WTC11 (cell line): ENCODE measurements around the gene HARS2. TPM values are rescaled to one million over a fixed set of nuclear protein-coding genes. Genes with fewer than 3 reads are reported as not detected.

ENCODE experiments used
- ATAC-seq: fragments of 200-7000 bp; cut with Tn5 transposase; 2 replicates; pipeline ENCODE4 v1.10.0; 2021; ENCODE audit warnings: mild to moderate bottlenecking, moderate library complexity
- CTCF ChIA-PET: fragments of 300-600 bp; sonication (Branson Sonifier 250); formaldehyde crosslinking; loops from one replicate; lab custom pipeline; 2021; ENCODE audit warnings: antibody characterized with exemption; lab: Charles Lee
- POLR2A ChIA-PET: fragments of 350-600 bp; sonication (Branson Sonifier 250); formaldehyde crosslinking; loops from one replicate; lab custom pipeline; 2021; ENCODE audit warnings: antibody characterized with exemption; lab: Charles Lee
- DNase-seq: peaks from one replicate; pipeline ENCODE4 v3.0.0; 2021; ENCODE audit warnings: low spot score
- H3K27ac Mint-ChIP-seq: 2 replicates; pipeline ENCODE4 v1.8.0; 2021; ENCODE audit warnings: mixed read lengths
- H3K27me3 Mint-ChIP-seq: 2 replicates; pipeline ENCODE4 v1.8.0; 2021; ENCODE audit warnings: low read depth, mild to moderate bottlenecking, moderate library complexity, mixed read lengths
- H3K36me3 Mint-ChIP-seq: 2 replicates; pipeline ENCODE4 v1.8.0; 2021; ENCODE audit warnings: mixed read lengths
- H3K4me1 Mint-ChIP-seq: 2 replicates; pipeline ENCODE4 v1.8.0; 2022; ENCODE audit warnings: mixed read lengths
- H3K4me3 Mint-ChIP-seq: 2 replicates; pipeline ENCODE4 v1.8.0; 2021; ENCODE audit warnings: mild to moderate bottlenecking, moderate library complexity, mixed read lengths
- H3K9me3 Mint-ChIP-seq: 2 replicates; pipeline ENCODE4 v1.8.0; 2021; ENCODE audit warnings: mixed read lengths
- AFF4 ChIP-seq: sonication (generic); formaldehyde crosslinking; IDR thresholded peaks from 2 replicates; pipeline ENCODE4 v1.8.1; 2023; ENCODE audit warnings: mild to moderate bottlenecking, missing genetic modification reagents, borderline replicate concordance
- CTCF ChIP-seq: fragments of 200-600 bp; IDR thresholded peaks from 2 replicates; pipeline ENCODE4 v1.8.0; 2022; ENCODE audit warnings: antibody characterized with exemption
- EMX1 ChIP-seq: fragments of 250-450 bp; sonication (Bioruptor Pico); IDR thresholded peaks from 2 replicates; pipeline ENCODE4 v1.8.0; 2021; ENCODE audit warnings: mild to moderate bottlenecking
- FOXK1 ChIP-seq: sonication (generic); formaldehyde crosslinking; IDR thresholded peaks from 2 replicates; pipeline ENCODE4 v1.8.0; 2022; ENCODE audit warnings: mild to moderate bottlenecking, moderate library complexity, missing genetic modification reagents
- HMGA2 ChIP-seq: fragments of 250-450 bp; sonication (Bioruptor Pico); IDR thresholded peaks from 2 replicates; pipeline ENCODE4 v1.4.0; 2021; ENCODE audit warnings: mild to moderate bottlenecking, moderate library complexity
- IRF2 ChIP-seq: sonication (generic); formaldehyde crosslinking; IDR thresholded peaks from 2 replicates; pipeline ENCODE4 v1.8.0; 2022; ENCODE audit warnings: low read depth, missing genetic modification reagents, borderline replicate concordance
- NFYB ChIP-seq: sonication (generic); formaldehyde crosslinking; conservative IDR thresholded peaks from 2 replicates; pipeline ENCODE4 v1.8.0; 2022; ENCODE audit warnings: low read depth, missing genetic modification reagents
- PRDM15 ChIP-seq: sonication (generic); formaldehyde crosslinking; IDR thresholded peaks from 2 replicates; pipeline ENCODE4 v1.8.0; 2022; ENCODE audit warnings: missing genetic modification reagents
- PREB ChIP-seq: sonication (generic); formaldehyde crosslinking; IDR thresholded peaks from 2 replicates; pipeline ENCODE4 v1.8.1; 2022; ENCODE audit warnings: mild to moderate bottlenecking, missing genetic modification reagents, moderate library complexity, borderline replicate concordance
- TEAD4 ChIP-seq: sonication (generic); formaldehyde crosslinking; IDR thresholded peaks from 2 replicates; pipeline ENCODE4 v1.8.0; 2022; ENCODE audit warnings: mild to moderate bottlenecking, missing genetic modification reagents
- ZNF138 ChIP-seq: sonication (generic); formaldehyde crosslinking; conservative IDR thresholded peaks from 2 replicates; pipeline ENCODE4 v1.8.1; 2022; ENCODE audit warnings: mild to moderate bottlenecking, moderate library complexity, missing genetic modification reagents
- ZNF219 ChIP-seq: sonication (generic); formaldehyde crosslinking; IDR thresholded peaks from 2 replicates; pipeline ENCODE4 v1.8.0; 2023; ENCODE audit warnings: missing genetic modification reagents, mild to moderate bottlenecking, borderline replicate concordance
- ZNF263 ChIP-seq: sonication (generic); formaldehyde crosslinking; IDR thresholded peaks from 2 replicates; pipeline ENCODE4 v1.8.1; 2022; ENCODE audit warnings: low read depth, mild to moderate bottlenecking, moderate library complexity, missing genetic modification reagents
- ZNF281 ChIP-seq: sonication (generic); formaldehyde crosslinking; IDR thresholded peaks from 2 replicates; pipeline ENCODE4 v1.8.0; 2023; ENCODE audit warnings: mild to moderate bottlenecking, missing genetic modification reagents
- ZNF317 ChIP-seq: sonication (generic); formaldehyde crosslinking; IDR thresholded peaks from 2 replicates; pipeline ENCODE4 v1.8.1; 2023; ENCODE audit warnings: low read depth, mild to moderate bottlenecking, moderate library complexity, missing genetic modification reagents, borderline replicate concordance
- ZNF532 ChIP-seq: fragments of 250-450 bp; sonication (Bioruptor Pico); IDR thresholded peaks from 2 replicates; pipeline ENCODE4 v1.9.0; 2021; ENCODE audit warnings: mild to moderate bottlenecking, borderline replicate concordance
- total RNA-seq: library from RNA; stranded (reverse); gene quantifications from 3 replicates; pipeline ENCODE4 v1.2.3, GENCODE V29; 2021

Gene HARS2
- total RNA-seq, 1 experiment from 2014 or later: 28.9 TPM

- TF ChIP-seq PREB (CRISPR knock-in tag) (no peak), CTCF (no peak), ZNF263 (CRISPR knock-in tag) (no peak), ZNF532 (CRISPR knock-in tag) (no peak)
- TF ChIP-seq, all 79 proteins: peak for 0
Measured at GRCh38 chr5:140674211-140674610, 17.0 kb upstream of the HARS2 start (continued).

GRCh38 chr5:140674629-140675028 lies 16.6 kb upstream of the HARS2 start:
- ChIA-PET CTCF (interaction anchor here (1.0 kb wide), 1 partner anchor 110 kb away, joined by 3 read pairs; the partner anchor contains the start of genes APBB3 and SLC35A4), POLR2A (no interaction called here)
- peaks cover 7% of the 10 kb centered on the region for H3K4me1 Mint-ChIP-seq
- no peak overlapping the region for H3K27ac Mint-ChIP-seq
- peaks cover 44% of the 10 kb centered on the region for H3K36me3 Mint-ChIP-seq
- H3K4me3 Mint-ChIP-seq: no peak overlapping the region
- no peaks in the 10 kb centered on the region for H3K9me3 Mint-ChIP-seq
- no peak for DNase-seq
- TF ChIP-seq IRF2 (CRISPR knock-in tag): no peak
- TF ChIP-seq ZNF219 (CRISPR knock-in tag): no peak
- no peak for TF ChIP-seq EMX1 (CRISPR knock-in tag)
- no peak for TF ChIP-seq ZNF317 (CRISPR knock-in tag)
- TF ChIP-seq NFYB (CRISPR knock-in tag): no peak
- no peak for TF ChIP-seq ZNF281 (CRISPR knock-in tag)
- no peak for TF ChIP-seq TEAD4
- no peak for TF ChIP-seq HMGA2
- no peak for TF ChIP-seq FOXK1 (CRISPR knock-in tag)
- no peak for TF ChIP-seq ZNF138 (CRISPR knock-in tag)
- no peak for ATAC-seq
- no peaks in the 10 kb centered on the region for H3K27me3 Mint-ChIP-seq

- DNase-seq (no peak), ATAC-seq (no peak)
- no peak overlapping the region for H3K27ac Mint-ChIP-seq
- H3K4me1 Mint-ChIP-seq: no peaks in the 10 kb centered on the region
- H3K9me3 Mint-ChIP-seq: no peaks in the 10 kb centered on the region
- ChIA-PET CTCF (no interaction called here), POLR2A (no interaction called here)
- H3K4me3 Mint-ChIP-seq: no peak overlapping the region
- H3K27me3 Mint-ChIP-seq: no peaks in the 10 kb centered on the region
- H3K36me3 Mint-ChIP-seq: peaks cover 43% of the 10 kb centered on the region
- TF ChIP-seq AFF4 (CRISPR knock-in tag) (no peak), PRDM15 (CRISPR knock-in tag) (no peak), ZNF219 (CRISPR knock-in tag) (no peak)
Measured at GRCh38 chr5:140677947-140678346, 13.3 kb upstream of the HARS2 start.
